ENCODE results near the gene SNTG2.
"Not testable (repeated sequence)": the region's sequence is repeated elsewhere in the genome, so short reads cannot be mapped to it uniquely, and the experiment has no call there.

Gene SNTG2

DNA sequence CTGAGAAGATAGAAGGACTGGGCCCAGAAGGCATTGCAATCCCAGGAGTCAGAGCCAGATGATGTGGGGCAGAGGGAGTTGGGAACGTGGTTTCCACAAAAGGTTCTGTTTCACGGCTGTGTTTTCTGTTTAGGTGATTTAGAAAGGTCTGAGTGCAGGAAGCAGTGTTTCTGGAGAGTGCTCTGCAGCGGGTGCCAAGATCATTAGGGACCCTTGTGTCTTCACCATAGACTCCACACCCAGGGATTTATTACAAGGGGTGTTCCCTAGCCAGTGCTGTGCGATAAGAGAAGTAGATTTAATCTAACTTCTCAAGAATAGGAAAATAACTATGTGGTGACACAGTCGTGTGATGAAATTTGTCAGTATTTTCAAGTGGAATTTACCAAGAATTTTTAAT, 241.5 kb downstream of the SNTG2 start:
- no peak for DNase-seq (ENCODE audit: low read depth in 2 of 2)

DNA sequence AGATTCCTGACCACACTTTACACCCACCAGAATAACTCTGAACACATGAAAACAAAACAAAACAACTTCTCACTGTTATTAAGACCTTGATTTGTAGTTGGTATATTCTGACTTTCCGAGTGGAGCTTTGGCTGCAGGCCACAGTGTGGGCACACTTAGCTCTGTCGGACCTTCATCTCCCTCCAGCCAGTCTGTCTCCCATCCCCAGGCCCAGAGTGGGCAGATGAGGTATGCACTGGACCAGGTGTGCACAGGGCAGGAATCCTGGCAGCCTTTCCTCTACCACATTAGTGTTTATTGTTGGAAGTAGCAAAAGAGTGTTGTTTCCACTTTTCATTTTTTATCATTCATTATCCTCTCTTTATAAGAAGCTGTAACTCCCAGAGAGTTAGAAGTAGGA, 243.2 kb downstream of the SNTG2 start:
- no peak for DNase-seq (ENCODE audit: low read depth in 2 of 2)

DNA sequence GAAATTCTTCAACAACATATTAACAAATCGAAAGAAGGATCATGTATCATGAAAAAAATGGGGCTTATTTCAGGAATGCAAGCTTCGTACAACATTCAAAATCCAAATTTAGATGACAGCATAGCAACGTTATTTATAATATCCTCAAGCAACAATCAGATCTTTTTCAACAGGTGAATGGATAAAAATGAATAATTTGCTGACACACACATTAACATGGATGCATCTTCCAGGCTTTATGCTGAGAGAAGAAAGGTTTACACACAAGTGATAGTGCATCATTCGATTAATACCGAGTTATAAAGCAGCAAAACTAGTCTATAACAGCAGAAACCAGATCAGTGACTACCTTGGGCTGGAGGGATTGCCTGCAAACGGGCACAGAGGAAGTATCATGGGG, 253.1 kb downstream of the SNTG2 start:
- no peak for DNase-seq (ENCODE audit: low read depth in 2 of 2)

DNA sequence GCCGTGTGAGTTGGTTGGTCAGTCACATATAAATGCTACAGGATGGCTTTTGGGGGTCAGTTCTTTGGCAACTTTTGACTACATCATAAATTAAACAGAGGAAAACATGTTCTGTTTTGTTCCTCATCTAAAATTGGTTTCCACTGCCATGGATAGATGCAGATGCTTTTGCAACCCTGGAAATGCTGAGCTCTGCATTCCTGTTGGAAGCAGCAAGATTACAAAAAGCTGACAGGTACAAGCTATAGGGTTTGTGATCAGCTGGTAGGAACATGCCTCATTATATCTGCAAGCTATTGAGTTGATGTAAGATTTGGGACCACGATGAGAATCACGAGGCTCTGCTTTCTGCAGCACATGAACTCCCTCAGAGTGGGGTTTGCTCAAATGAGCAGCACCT, 255.2 kb downstream of the SNTG2 start:
- DNase-seq (ENCODE audit: low read depth in 2 of 2), result no peak

DNA sequence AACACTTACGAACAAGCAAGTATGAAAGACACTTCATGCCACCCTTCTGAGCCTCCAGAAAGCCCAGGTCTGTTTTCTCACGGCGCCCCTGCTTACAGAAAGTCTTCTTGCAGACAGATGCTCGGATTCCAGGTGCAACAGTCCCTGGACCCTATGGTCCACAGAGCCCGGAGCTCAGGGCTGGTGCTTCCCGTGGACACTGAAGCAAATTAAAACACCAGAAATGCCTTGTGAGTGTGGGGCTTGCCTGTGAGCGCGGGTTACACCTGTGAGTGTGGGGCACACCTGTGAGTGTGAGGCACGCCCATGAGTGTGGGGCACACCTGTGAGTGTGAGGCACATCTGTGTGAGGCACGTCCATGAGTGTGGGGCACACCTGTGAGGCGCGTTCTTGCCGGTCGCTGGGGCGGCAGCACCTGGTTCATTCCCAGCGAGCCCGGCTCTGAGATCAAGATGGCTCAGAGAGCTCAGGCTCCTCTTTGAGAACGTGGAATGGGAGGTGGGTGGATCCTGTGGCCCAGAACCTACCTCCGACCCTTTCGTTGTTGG, 257.4 kb downstream of the SNTG2 start:
- DNase-seq (ENCODE audit: low read depth in 2 of 2), result no peak

DNA sequence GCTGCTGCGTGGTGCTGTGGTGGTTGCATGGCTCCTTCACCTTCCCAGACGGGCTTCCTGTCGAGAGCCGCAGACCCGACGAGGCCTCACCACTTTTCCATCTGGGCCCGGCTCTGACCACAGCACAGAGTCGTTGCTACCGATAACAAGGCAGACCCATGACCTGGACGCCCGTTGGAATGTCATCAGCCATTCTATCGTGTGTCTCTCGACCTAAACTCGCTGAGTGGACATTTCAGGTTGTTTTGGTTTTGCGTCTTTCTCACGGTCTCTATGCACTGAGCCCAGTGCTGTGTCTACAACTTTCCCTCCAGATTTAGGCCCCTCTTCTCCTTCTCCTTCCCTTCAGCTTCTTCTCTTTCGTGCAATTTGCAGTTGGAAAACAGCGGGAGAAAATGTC, 257.9 kb downstream of the SNTG2 start:
- no peak for DNase-seq (ENCODE audit: low read depth in 2 of 2)

DNA sequence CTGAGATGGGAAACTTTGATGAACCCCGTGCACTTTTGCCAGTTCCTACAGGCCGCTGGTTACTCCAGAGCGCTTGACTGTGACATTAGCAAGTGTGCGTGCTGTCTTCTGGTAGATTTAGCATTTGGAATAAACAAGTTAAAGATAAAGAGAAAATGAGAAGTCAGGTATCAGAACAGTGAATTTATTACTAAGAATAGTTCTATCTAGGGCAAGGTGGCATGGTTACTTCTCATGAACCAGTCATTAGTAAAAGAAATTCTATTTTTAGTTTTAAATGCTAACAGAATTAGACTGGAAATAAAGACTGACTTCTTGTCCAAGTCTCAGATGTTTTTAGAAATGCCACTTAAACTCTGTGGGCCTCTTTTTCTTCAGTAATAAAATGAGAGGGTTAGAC, 258.6 kb downstream of the SNTG2 start:
- DNase-seq (ENCODE audit: low read depth in 2 of 2), result no peak

DNA sequence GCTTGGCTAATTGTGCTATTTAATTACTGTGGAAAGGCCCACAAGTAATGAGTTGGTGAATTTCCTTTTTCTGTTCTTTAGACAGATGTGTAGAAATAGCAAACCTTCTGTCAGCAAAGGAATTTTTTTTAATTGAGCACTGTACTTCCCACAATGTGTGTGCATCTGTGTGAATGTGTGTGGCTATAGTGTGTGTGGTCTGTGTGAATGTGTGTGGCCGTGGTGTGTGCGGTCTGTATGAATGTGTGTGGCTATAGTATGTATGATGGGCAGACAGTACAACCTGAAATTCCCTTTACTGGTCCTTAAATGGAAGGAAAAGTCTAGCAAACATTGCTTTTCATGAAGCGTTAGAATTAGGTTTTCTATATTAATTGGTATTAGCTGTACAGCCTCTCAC, 259.1 kb downstream of the SNTG2 start:
- no peak for DNase-seq (ENCODE audit: low read depth in 2 of 2)

DNA sequence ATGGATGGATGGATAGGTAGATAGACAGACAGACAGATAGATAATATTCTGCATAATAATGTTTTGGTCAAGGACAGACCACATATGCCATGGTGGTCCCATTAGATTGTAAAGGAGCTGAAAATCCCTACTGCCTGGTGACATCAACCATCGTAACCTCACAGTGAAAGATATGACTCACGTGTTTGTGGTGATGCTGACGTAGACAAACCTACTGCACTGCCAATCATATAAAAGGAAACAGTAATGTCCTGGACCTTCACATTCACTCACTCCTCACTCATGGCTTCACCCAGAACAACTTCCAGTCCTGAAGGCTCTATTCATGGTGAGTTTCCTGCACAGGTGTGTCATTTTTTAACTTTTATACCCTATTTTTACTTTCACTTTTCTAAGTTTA, 259.7 kb downstream of the SNTG2 start:
- DNase-seq (ENCODE audit: low read depth in 2 of 2), result no peak

DNA sequence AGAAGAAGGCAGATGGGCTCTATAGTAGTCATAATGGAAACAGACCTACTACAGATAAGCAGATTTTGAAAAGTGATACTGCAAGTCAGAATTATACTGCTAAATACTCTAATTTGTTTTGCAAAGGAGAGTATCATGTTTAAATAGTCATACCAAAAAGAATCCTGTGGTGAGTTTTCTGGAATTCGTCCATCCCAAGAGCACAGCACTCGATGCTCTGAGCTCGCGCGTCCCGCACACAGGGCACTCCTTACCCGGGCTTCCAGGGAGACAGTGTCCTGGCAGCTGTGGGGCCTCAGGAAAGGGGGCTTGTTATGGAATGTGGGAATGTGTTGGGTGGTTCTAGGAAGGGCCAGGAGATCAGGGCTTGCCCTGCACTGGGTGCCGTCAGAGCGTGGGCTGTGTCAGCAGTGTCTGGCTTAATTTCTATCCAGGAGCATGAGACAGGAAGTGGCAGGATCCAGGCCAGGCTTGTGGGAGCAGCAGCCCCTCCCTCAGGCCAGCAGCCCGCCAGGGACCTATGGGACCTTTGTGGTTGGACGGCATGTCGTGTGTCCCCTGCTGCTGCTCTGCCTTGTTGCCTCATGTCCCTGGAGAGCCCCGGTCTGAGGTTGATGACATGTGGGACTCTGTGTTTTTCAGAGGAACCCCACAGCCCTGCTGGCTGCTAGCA, 269.4 kb downstream of the SNTG2 start:
- DNase-seq (ENCODE audit: low read depth in 2 of 2), result no peak

DNA sequence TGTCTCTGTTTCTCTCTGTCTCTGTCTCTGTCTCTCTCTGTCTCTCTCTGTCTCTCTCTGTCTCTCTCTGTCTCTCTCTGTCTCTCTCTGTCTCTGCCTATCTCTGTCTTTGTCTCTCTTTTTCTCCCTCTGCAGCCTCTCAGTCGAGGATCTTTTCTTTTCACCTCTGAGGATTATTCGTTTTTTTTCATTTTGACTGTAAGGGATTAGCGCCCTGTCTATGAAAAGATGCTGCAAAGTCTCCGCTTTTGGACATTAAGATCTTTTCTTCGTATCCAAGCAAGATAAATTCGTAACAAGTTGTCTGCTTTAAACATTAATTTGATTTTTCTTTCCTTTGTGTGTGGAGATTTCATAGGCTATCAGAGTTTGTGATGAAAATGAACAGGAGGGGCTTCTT, 271.4 kb downstream of the SNTG2 start:
- DNase-seq (ENCODE audit: low read depth in 2 of 2), result no peak

DNA sequence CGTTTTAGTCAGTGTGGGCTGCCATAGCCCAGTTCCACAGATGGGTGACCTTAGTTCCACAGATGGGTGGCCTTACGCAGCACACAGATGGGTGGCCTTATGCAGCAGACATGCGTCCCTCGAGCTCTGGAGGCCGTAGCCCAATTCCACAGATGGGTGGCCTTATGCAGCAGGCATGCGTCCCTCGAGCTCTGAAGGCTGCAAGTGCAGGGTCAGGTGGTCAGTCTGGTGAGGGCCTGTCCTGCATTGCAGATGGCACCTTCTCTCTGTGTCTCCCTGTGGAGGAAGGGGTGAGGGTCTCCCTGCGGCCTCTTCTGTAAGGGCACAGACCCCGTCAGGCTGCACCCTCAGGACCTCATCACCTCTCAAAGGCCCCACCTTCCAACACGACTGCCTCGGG, 273.1 kb downstream of the SNTG2 start:
- DNase-seq (ENCODE audit: low read depth in 2 of 2), result no peak

DNA sequence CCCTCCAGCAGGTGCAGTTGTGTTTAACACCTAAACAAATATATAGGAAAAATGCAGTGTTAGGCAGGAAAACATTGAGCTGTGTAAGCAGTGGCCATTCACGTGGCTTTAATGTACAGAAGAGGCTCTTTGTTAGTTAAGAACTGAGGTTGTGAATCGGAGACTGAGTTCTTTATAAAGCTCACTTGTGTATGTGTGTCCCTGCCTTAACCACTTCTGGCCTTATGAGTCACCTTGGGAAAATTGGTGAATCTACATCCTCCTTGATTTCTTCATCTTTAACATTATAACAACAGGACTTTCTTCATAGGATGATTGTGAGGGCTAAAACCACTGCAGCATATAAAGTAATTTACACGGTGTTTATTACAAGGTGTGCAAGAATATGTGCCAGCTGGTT, 274.3 kb downstream of the SNTG2 start:
- DNase-seq (ENCODE audit: low read depth in 2 of 2), result no peak

DNA sequence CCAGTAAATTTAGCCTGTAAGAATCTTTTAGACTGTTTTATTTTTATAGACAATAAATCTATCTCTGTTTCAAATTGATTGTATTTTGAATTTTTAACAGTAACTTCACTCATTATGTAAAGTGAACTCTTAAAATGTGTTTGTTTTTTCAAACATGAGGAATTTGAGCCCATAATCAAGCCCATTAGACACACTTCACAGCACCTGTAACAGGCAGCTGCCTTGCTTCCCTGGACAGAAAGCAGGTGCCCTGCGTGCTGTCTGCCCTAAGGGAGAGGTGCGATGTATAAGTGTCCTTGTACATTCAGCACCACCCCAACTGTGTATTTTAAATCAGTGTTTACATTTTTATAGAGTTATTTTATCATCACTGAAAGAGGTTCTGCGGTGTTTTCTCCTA, 276.1 kb downstream of the SNTG2 start:
- DNase-seq (ENCODE audit: low read depth in 2 of 2), result no peak

DNA sequence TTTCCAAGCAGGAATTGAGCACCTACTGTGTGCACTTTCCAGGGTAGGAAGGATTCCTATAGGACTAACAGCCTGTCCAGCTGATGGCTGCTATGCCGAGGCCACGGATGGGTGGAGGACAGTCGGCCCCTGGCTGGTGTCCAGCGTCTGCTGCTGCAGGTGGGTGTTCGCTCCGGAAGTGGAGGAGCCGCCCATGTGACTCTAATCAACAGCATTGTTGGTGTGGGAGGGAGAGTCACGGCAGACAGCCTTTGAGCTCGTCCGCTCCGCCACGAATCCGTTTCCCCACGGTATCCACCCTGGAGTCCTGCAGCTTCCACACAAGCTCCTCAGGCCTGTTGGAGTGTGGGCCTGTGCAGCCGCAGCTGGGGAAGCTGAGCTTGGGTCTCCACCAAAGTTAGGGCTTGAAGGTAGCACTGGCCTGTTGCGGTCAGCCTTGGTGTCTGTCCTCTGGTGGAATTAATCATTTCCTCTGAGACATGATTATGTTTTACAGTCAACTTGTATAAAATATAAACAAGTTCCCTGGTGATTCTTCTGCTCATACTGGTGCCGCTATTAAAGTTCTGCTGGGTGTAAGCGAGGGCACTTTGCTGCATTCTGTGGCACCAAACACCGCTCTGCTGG, 276.7 kb downstream of the SNTG2 start:
- no peak for DNase-seq (ENCODE audit: low read depth in 2 of 2)

DNA sequence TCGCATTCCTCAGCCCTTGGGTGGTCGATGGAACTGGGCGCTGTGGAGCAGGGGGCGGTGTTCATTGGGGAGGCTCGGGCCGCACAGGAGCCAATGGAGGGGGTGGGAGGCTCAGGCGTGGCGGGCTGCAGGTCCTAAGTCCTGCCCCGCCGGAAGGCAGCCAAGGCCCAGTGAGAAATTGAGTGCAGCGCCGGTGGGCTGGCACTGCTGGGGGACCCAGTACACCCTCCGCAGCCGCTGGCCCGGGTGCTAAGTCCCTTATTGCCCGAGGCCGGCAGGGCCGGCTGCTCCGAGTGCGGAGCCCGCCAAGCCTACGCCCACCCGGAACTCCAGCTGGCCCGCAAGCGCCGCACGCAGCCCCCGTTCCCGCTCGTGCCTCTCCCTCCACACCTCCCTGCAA, 278.9 kb downstream of the SNTG2 start:
- DNase-seq (ENCODE audit: low read depth in 2 of 2), result not testable (repeated sequence)

DNA sequence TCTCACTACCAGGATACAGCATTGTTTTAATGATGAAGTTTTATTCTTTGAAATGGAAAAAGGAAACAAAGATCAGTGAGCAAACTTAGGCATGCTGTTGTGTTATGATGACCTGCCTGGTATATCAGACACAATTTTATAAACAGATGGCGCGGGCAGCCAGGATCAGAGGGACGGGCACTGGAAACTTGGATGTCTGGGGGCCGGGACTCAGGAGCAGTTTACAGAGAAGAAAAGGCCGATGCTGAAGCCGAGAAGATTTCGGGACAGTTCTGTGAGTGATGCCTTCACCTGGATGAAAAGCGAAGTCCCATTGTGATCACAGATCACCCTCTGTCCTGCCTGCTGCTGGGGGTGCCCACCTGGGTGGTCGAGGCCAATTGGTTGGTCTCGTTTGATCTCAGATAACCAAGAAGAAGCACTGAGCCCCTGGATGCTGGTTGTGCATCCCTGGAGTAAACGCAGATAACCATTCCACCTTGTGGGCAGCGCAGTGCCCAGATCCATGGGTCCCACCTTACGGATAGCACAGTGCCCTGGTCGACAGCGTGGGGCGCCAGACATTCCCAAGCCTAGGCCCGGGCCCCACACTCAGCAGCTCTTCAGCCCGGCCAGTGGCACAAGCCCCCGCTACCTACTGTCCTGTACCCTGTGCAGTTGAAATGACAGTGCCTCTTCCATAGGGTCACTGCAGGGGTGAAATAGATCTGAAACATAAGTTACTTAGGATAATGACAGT, 279.7 kb downstream of the SNTG2 start:
- DNase-seq (ENCODE audit: low read depth in 2 of 2), result no peak

DNA sequence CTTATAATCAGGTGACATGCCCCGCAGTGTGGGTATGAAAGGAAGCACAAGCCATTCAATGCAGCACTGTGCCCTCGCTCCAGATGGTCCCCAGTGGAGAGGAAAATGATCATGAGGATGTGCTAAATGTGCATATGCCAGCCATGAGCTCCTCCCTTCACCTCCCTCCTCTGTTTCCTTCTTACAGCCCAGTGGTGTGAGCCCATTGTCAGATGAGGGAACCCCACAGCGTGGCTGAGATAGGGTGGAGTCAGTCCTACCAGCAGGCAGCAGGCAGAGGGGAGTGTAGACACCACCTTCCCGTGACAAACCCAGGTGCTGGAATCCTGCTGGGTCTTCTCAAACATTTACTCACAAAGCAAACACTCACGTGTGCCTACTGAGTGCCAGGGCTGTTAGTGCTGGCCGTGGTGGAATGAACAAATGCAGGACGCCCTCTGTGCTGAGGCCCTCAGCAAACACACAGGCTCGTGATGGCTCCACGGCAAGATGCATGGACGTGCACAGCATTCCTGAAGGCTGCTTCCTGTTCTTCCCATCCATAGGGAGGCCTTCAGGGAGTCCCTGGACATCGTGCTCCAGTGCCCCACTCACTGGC, 280.9 kb downstream of the SNTG2 start:
- DNase-seq (ENCODE audit: low read depth in 2 of 2), result no peak

DNA sequence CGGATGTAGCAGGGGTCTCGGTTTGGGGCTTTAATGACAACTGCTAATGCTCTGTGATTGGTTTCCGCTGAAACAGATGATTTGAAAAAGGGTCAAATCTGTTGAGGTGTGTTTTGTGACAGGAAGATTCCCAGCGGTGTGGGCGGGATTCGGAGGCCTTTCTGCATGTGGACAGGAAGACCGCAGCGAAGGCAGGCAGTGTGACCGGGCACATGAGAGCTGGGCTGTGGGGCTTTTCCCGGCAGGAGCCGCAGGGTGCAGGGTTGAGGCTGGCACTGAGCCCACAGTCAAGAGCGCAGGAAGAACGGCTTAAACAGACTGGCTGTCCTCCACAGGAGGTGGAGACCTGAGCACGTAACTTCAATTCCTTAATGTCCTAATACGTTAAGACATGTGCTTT, 282.6 kb downstream of the SNTG2 start:
- no peak for DNase-seq (ENCODE audit: low read depth in 2 of 2)

DNA sequence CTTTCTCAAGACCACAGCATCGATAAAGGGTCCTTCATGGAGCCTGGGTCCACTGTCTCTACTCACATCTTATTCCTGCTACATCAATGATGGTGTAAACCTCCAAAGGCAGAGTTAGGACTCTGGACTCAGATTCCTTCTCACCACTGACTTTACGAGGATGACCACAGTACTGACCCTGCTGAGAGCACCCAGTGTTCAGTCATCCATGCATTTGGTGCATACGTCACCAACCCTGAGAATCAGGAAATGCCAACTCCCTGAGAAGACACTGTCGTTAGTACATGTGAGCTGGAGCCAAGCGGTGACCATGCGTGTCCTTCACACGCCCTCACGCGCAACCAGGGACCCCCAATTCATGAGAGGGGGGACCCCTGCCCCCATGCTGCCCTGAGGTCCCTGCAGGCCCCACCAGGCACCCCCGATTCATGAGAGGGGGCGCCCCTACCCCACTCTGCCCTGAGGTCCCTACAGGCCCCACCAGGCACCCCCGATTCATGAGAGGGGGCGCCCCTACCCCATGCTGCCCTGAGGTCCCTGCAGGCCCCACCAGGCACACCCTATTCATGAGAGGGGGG, 284.2 kb downstream of the SNTG2 start:
- DNase-seq (ENCODE audit: low read depth in 2 of 2), result no peak

DNA sequence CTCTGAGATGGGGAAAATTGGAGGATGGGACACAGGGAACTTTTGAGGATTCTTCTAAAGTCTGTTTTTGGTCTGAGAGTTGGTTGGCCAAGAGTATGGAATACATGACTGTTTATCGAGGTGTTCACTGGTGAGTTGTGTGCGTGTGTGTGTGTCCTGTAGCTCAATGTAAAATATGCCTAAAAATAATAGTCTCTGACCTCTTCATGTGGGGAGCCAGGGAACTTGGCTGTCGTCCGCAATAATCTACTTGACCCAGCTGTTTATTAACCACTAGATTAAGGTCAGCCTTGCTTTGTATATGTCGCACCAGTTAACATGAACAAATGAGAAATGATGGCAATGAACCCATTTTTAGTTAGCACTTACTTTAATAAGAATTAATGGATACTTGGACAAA, 285.2 kb downstream of the SNTG2 start:
- DNase-seq (ENCODE audit: low read depth in 2 of 2), result no peak

DNA sequence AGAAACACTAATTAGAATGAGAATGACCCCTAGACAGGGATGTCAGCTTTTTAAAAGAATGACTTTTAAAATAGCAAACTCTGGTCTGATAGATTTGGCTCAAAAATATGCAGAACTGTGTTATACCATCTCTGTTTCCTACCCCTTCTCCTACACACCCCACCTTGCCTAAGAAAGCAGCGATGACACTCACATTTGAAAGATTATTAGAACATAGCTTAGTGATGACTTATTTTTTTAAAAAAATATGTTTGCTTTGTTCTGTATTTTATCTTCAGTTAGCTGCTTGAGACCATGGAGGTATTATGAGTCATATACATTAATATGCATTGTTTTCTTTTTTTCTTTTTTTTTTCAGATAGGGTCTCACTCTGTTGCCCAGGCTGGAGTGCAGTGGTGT, 286.0 kb downstream of the SNTG2 start:
- DNase-seq (ENCODE audit: low read depth in 2 of 2), result no peak

Data from stimulated activated CD8-positive, alpha-beta memory T cell treated with anti-CD3 and anti-CD28 coated beads, Interleukin-7, amount 100 ng/mL, for 4 hours (primary cell).